Forelimb muscle (tissue), 1 donor: ENCODE results near the gene PRAMEF18. TPM values are rescaled to one million over a fixed set of nuclear protein-coding genes. Genes with fewer than 3 reads are reported as not detected.
"Not testable (repeated sequence)": the region's sequence is repeated elsewhere in the genome, so short reads cannot be mapped to it uniquely, and the experiment has no call there.

Experiments used
- DNase-seq: peaks from one replicate; pipeline ENCODE4 v3.0.0-alpha.2; 2013; ENCODE audit warnings: low read depth
- polyA plus RNA-seq: library from polyadenylated mRNA; unstranded; fragments of 120-200 nt; gene quantifications from one replicate; pipeline ENCODE4 v1.2.1, GENCODE V29; 2013; ENCODE audit not compliant: insufficient read length

The PRAMEF18 gene
- polyA plus RNA-seq, 1 donor = not detected

GRCh38 chr1:13201309-13201708 is 24.6 kb downstream of the PRAMEF18 start, which contains the start of gene PRAMEF13:
PRAMEF13 (minus strand) TSS chr1:13201409; CDS start chr1:13199589, 1,820 bp downstream.
- not testable (repeated sequence) for DNase-seq

Other genes with a start within 250 kb of the PRAMEF18 start
- gene PRAMEF27, start 169.6 kb downstream of the PRAMEF18 start, polyA plus RNA-seq = not detected
- gene HNRNPCL3, start 165.4 kb downstream of the PRAMEF18 start, polyA plus RNA-seq = not detected
- not detected for gene PRAMEF25, start 155.4 kb downstream of the PRAMEF18 start, polyA plus RNA-seq
- gene HNRNPCL2, start 109.3 kb downstream of the PRAMEF18 start, polyA plus RNA-seq = not detected
- not detected for gene PRAMEF26, start 70.1 kb downstream of the PRAMEF18 start, polyA plus RNA-seq
- gene HNRNPCL4, start 60.5 kb downstream of the PRAMEF18 start, polyA plus RNA-seq = 0.20 TPM
- gene PRAMEF9, start 54.3 kb downstream of the PRAMEF18 start, polyA plus RNA-seq = not detected
- not detected for gene PRAMEF13, start 24.7 kb downstream of the PRAMEF18 start, polyA plus RNA-seq
- gene PRAMEF5, start 28.0 kb upstream of the PRAMEF18 start, polyA plus RNA-seq = not detected
- gene PRAMEF8, start 59.0 kb upstream of the PRAMEF18 start, polyA plus RNA-seq = not detected
- gene PRAMEF33, start 77.4 kb upstream of the PRAMEF18 start, polyA plus RNA-seq = not detected
- not detected for gene PRAMEF15, start 89.4 kb upstream of the PRAMEF18 start, polyA plus RNA-seq
- gene PRAMEF14, start 121.0 kb upstream of the PRAMEF18 start, polyA plus RNA-seq = not detected
- not detected for gene PRAMEF19, start 145.8 kb upstream of the PRAMEF18 start, polyA plus RNA-seq
- not detected for gene PRAMEF17, start 163.5 kb upstream of the PRAMEF18 start, polyA plus RNA-seq
- not detected for gene PRAMEF20, start 184.3 kb upstream of the PRAMEF18 start, polyA plus RNA-seq